HG03565 (cell line): ENCODE measurements around the gene NEURL3.
"Not testable (repeated sequence)": the region's sequence is repeated elsewhere in the genome, so short reads cannot be mapped to it uniquely, and the experiment has no call there.

Experiments used
- ATAC-seq: cut with Tn5 transposase; IDR thresholded peaks from one replicate; pipeline ENCODE4 v1.9.1; 2021; ENCODE audit warnings: mild to moderate bottlenecking, moderate library complexity; ENCODE audit not compliant: unreplicated experiment

NEURL3 gene

GRCh38 chr2:96508521-96509113 lies 3.5 kb upstream of the NEURL3 start:
- ATAC-seq: no peak

DNA sequence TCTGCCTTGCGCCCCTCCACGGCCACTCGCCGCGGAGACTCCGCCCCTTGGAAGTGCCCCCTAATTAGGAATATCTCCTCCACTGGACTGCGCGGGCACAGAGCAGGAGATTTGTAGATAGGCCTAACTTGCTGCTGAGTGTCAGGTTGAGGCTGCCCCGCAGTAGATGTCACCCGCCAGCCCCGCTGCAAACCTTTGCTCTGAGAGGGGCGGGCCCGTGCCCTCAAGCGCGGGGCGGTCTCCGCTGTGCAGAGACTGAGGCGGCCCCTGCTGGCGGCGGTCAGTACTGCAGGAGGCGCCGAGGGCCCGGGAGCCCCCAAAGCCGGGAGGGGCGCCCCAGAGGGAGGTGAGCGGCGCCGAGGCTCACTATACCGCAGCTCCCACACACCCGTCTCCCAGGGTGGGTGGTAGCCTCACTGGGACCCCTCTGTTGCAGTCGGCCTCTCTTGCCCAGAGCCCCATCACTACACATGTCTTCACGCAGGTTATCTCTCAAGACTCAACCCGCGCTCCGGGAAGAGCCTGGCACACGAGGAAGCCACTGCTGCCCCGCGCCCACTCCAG lies 2.9 kb upstream of the NEURL3 start:
- peak; percentile 56 for ATAC-seq

GRCh38 chr2:96506907-96507240 lies 1.7 kb upstream of the NEURL3 start:
- ATAC-seq: no peak

DNA sequence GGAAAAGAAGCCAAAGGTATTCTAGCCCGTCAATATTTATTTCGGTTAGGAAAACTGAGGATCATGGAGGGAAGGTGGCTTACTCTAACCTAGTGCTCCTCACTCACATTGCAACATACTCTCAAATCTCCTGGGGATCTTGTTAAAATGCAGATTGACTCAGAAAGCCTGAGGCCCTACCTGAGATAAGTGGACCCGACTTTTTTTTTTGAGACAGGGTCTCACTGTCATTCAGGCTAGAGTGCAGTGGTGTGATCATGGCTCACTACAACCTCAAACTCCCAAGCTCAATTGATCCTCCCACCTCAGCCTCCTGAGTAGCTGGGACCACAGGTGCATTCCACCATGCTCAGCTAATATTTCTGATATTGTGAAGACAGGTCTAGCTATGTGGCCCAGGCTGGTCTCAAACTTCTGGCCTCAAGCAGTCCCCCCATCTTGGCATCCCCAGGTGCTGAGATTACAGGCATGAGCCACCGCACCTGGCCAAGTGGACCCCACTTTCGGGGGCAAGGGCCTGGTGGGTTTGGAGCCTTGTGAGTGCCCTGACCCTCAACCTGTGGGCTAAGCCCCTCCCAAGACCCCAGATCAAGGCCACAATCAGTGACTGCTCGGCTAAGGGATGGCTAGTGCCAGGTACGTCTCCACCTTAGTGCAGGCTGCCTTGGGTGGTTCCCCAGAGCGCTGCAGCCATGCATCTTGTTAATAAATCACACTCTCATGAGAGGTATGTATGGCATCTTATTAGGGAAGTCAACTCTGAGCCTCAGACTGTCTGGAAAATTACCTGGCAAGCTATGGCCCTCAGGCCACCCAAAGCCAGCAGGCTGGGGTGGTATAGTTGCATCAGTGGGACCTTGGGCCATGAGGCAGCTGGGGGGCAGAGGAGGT lies 1.1 kb upstream of the NEURL3 start:
- ATAC-seq: no peak

DNA sequence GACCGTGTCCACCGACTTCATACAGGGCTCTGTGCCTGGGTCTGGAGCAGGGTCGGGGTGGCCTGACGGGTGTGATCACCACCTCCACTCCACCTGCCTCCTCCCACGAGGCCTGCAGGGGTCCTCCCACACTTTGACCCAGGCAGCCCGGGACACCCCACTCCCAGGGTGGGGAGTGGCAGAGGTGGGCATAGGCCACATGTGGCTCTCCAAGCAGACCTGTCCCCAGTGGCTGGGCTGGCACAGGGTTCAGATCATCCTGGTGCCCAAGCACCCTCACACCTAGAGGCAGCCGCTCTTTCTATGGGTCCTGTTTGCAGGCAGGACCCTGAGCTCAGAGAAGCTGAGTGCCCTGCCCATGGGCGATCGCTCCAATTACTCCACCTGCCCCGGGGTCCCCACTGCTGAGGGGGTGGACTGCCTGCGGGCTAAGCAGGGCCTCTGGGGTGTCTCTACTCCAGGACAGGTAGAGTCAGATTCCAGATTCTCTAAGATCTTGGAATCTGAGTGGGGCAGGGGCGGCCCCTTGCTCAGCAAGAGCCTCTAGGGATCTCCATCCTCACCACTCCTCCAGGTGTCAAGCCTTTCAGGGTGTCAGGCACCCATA lies 1.4 kb downstream of the NEURL3 start:
- no peak for ATAC-seq

GRCh38 chr2:96502891-96503636 lies 2.1 kb downstream of the NEURL3 start:
- no peak for ATAC-seq

DNA sequence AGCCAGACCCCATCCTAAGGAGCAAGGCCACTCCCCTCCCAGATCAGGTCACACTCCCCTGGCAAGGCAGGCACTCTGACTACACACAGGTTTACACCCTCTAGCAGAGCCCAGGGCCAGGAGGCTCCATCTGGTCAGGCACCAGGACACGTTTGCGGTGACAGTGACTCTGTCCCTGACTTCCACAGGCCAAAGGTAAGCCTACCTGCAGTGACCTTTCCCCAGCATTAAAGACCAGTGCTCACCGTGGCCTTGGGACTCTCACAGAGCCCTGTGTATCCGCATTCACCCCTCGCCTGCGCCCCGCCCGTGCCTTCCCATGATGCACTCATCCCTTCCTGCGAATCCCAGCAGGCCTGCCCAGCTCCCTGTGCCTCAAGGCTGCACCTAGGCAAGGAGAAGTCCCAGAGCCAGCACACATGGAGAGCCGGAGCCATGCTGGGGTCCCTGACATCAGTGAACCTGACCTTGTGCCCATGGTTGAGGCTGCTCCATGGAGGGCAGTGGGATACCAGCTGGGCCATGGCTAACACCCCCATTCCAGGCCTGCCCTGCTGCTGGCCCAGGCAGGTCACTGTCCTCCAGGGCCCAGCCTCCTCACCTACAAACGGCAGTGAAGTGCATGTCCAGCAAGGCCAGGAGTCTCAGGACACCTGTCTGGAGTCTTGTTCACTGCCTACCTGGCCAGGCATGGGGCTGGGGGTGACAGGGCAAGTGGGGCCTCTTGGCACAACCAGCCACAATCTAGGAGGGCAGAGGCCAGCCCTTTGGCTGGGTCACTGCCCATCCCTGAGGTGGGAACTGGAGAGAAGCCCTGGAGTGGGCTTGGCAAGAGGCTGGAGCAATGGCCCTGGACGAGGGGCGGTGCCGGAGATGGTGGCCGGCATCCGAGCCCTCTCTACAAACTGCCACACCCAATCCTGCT lies 3.0 kb downstream of the NEURL3 start:
- no peak for ATAC-seq

GRCh38 chr2:96501471-96501874 lies 3.7 kb downstream of the NEURL3 start:
- ATAC-seq: no peak

DNA sequence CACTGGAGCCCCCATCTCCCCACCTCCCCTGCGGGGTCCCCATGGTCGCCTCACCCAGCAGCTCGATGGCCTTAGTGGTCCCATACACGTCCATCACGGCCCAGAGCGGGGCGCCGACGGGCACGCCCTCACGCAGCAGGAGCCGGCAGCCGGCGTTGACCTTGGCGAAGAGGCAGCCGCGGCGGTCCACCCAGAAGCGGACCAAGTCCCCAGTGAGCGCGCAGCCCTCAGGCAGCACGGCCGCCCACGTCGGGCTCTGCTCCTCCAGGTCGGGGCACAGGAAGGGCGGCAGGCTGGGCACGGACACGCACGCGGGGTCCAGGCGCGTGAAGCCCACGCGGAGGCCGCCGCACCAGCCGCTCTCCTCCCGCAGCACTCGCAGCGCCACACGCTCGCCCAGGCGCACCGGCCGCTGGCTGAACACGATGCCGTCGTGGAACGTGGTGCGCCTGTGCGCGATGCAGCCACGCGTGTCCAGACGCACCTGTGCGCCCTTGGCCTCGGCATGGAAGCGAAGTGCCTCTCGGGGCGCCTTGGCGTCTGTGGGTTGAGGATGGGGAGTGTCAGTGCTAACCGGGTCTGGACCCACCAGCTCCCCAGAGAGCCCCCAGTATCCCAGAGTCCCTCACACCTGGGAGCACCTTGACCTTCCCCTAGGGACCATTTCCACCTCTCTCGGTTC lies 4.6 kb downstream of the NEURL3 start:
- no peak for ATAC-seq

DNA sequence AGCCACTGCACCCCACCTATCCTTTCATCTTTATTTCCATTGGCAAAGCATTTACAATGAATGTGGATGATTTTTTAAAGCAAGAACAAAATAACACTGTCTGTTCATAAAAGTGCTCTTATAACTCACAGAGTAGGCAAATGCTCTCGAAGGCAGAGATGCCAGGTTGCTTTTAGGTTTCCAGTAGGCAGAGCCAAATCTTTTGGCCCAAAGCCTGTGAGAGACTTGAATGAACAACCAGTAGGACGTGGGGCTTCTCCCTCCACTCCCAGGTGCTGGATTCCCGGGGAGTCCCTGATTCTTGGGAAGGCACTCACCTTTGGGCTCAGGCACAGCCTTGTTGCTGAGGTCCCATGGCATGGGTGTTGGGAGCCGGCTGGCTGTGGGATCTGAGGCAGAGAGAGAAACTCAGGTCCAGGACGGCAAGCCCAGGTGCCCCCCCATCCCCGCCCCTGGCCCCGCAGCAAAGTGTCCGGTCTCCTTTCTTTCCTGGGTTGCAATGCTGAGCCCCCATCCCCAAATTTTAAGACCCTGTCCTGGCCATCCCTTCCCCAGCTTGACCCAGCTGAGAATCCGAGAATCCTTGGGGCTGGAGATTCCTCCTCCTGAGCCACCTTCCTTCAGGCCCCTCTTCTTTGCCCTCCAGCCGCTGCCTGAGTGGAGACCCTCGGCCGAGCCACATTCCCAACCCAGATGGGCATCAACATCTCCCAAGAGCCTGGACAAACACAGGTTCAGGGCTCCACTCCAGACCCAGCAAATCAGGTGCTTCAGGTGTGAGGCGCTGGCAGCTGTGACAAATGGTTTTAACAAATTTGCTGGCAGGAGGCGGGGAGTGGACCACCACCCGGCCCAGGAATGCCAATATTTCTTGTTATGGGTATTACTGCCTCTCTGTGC lies 5.8 kb downstream of the NEURL3 start:
- ATAC-seq: no peak

DNA sequence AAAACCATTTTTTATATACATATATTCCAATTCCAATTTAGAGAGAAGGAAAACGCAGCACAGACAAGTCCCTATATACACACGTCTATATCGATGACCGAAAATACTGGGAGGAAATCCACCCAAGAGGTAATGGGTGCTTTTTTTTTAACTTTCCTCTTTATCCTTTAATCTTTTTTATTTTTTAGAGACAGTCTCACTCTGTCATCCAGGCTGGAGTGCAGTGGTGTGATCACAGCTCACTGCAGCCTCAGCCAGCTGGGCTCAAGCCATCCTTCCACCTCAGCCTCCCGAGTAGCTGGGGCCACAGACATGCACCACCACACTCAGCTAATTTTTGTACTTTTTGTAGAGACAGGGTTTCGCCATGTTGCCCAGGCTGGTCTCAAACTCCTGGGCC lies 6.5 kb downstream of the NEURL3 start:
- ATAC-seq: not testable (repeated sequence)

- no peak for ATAC-seq
These were observed 7.1 kb downstream of the NEURL3 start for GRCh38 chr2:96498021-96498431.

DNA sequence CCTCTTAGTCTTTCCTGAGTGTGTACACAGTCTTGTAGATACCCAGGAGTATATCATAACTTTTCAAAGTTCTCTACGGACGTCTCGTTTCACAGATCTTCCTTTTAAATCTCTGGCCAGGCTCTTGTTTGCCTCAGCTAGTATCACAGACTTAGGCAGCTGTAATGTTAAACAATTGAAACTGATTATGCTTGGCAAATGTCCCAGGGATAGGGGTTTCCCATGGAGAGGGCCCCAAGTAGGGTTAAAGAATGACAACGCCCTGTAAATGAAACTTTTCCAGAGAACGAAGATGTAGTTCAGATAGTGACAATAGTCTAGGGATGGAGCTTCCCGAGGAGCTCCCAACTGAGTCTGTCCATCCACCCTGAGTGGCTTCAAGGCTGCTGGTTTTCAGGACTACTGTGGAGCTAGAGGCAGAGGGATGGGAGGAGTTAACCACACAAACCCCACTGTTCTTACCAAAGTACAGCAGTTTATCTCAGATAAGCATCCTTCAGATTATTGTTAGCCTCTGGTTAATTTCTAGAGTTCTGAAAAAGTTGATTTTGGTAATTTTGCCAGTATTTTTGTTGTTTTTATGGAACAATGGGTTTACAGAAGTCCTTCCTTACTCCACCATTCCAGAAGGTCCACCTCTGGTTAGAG lies 9.1 kb downstream of the NEURL3 start:
- no peak for ATAC-seq

DNA sequence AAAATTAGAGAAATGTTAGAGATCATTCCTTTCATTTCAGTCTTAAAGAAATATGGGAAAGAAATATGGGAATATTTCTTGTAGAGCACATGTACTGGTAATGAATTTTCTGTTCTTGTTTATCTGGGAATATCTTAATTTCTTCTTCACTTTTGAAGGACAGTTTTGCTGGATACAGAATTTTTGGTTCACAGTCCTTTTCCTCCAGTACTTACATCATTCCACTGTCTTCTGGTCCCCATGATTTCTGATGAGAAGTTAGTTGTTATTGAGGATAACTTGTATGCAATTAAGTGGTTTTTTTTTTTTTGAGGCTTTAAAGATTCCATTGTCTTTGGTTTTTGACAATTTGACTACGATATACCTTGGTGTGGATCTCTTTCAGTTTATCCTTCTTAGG lies 11.0 kb downstream of the NEURL3 start:
- no peak for ATAC-seq

DNA sequence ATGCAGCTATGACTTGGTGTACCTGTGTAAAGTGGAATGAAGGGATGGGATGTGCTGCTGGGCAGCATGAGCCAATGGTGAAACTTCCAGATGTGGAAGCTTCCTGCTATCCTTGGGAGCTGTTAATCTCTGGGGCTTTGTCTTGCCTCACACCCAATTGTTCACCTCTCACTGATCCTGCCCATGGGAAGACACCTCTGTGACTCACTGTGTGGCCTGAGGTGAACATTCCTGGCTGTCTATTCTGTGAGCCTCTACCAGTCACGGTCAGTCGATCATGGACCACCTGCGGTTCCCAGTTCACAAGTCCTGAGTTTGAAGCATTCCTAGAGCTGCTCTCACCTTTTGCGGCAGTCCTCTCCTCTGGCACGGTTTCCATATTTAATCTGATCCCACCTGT lies 12.1 kb downstream of the NEURL3 start:
- no peak for ATAC-seq

- ATAC-seq: no peak
These were observed 13.2 kb downstream of the NEURL3 start for GRCh38 chr2:96491860-96492497.

- no peak for ATAC-seq
These were observed 15.5 kb downstream of the NEURL3 start for GRCh38 chr2:96489663-96490062.

GRCh38 chr2:96489261-96489660 lies 15.9 kb downstream of the NEURL3 start:
- ATAC-seq: no peak
